NCI-H187 treated with DMSO at 0.1 percent for 48 hours (cell line): ENCODE measurements around the gene CNTF.

Experiments used
- DNase-seq: peaks from one replicate; lab custom pipeline; 2025; lab: John Stamatoyannopoulos, UW

Gene CNTF

GRCh38 chr11:58641803-58642581 is 19.5 kb downstream of the CNTF start:
- no peak for DNase-seq

DNA sequence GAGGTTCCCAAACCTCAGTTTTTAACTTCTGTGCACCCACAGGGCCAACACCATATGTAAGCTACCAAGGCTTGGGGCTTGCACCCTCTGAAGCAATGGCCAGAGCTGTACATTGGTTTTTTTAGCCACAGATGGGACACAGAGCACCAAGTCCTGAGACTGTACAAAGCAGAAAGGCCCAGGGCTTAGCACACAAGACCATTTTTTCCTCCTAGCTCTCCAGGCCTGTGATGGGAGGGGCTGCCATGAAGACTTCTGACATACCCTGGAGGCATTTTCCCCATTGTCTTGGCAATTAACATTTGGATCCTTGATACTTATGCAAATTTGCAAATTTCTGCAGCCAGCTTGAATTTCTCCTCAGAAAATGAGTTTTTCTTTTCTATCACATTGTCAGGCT is 23.4 kb downstream of the CNTF start:
- DNase-seq: no peak

DNA sequence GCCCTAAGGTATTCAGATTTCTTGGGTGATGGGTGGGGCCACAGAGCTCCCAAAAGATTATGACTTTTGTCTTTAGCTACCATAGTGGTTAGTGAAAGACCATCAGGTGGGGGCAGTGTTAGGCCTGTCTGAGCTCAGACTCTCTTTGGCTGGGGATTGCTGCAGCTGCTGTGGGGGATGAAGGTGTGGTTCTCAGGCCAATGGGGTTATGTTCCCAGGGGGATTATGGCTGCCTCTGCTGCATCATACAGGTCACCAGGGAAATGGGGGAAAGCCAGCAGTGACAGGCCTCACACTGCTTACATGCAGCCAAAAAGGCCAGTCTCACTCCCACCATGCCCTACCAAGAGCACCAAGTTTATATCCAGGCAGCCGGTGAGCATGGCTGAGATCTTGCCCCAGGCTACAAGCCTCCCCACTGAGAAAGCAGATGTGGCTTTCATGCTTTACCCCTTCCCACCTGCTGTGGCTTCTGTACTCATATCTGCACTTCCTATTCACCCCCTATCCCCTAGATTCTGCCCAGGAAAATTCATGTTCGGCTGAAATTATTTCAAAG is 24.8 kb downstream of the CNTF start:
- DNase-seq: no peak

- DNase-seq: no peak
These were observed 25.4 kb downstream of the CNTF start for GRCh38 chr11:58647866-58648265.

- no peak for DNase-seq
These were observed 27.2 kb downstream of the CNTF start for GRCh38 chr11:58649623-58650022.

- DNase-seq: no peak
These were observed 28.0 kb downstream of the CNTF start for GRCh38 chr11:58650496-58650895.

DNA sequence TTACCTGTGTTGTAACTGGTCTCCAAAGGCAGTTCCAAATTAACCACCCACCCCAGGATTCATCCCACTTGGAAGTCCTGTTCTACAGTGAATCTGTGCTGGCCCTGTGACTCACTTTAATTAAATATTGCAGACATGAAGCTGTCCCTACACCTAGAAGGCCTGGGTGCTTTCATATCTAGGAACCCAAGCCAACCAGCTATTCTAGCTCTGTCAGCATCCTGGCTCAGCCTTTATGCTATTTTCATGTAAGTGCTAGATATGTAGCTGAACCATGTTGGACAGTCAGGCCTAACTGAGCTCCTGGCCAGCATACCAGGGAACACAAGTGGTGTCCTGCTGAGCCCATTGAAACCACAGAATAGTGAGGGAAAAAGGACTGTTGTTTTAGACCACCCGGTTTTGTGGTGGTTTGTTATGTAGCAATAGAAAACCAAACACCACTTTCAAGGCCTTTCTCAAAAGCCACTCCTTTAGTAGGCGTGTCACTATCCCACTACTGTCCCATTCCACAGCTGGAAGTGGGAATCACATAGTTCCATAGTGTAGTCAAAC is 30.3 kb downstream of the CNTF start:
- DNase-seq: no peak

GRCh38 chr11:58654079-58654907 is 31.8 kb downstream of the CNTF start:
- no peak for DNase-seq

DNA sequence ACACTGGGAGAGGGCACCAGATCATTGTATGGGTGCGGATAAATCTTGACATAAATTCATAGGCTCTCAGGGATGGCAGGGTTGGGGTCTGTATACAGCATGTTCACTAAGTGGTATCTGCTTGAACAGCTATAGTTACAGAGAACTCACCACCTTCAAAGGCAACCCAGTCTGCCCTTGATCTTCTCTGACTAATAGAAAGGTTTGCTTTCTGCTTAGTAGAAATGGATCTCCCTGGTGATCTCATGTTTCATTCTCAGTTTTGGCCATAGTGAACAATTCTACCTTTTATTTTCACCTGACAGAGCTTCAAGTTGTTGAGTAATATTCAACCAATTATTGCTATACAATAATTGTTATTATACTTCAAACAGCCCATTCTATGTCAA is 32.4 kb downstream of the CNTF start:
- DNase-seq: no peak

DNA sequence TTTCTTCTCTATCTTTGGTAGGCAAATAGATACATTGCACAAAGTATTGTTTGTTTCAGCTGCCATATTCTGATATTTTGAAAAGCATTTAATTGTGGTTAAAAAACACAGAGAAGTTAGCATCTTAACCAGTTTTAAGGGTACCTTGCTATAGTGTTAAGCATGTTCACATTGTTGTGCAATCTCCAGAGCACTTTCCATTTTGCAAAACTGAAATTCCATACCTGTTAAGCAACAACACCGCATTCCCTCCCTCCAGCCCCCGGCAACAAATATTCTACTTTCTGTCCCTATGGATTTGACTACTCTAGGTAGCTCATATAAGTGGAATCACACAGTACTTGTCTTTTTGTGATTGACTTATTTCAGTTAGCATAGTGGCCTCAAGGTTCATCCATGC is 33.9 kb downstream of the CNTF start:
- no peak for DNase-seq

GRCh38 chr11:58658623-58659022 is 36.2 kb downstream of the CNTF start:
- no peak for DNase-seq

GRCh38 chr11:58659404-58659803 is 36.9 kb downstream of the CNTF start:
- no peak for DNase-seq

GRCh38 chr11:58659910-58660570 is 37.6 kb downstream of the CNTF start:
- no peak for DNase-seq

GRCh38 chr11:58671983-58672633 is 49.6 kb downstream of the CNTF start:
- DNase-seq: no peak

DNA sequence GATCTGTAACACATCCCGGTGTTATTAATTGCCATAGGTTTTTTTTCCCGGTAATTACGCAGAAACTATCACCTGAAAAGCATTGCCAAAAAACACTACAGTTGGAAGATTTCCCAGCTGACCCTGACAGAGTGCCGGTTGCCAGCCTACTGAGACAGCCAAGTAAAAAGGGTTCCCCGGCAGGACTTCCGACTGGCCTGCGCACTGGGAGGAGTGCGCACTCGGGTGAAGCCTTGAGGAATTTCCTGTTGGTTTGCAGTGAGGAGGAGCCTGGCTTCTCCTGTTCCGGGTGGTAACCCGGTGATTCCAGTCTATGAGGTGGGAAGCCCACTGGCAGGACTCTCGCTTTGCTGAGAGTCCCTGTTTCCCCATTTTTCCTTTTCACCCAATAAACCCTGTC is 52.1 kb downstream of the CNTF start:
- no peak for DNase-seq
